K562 (cell line): ENCODE measurements around the gene SPINT3.

Source experiments
- BACH1 ChIP-seq: fragments of 200-800 bp; sonication (Bioruptor generic); IDR thresholded peaks from 2 replicates; pipeline ENCODE4 v1.6.1; 2016; ENCODE audit warnings: missing genetic modification characterization, missing compliant biosample characterization
- BRF2 ChIP-seq: IDR thresholded peaks from 3 replicates; pipeline ENCODE4 v1.6.1; 2011; ENCODE audit warnings: borderline replicate concordance, mild to moderate bottlenecking; ENCODE audit not compliant: insufficient read length, insufficient read depth
- CHD4 ChIP-seq: fragments of 200-600 bp; sonication (generic); IDR thresholded peaks from 3 replicates; pipeline ENCODE4 v1.6.1; 2012; ENCODE audit warnings: low read depth, mild to moderate bottlenecking, mixed read lengths, low read length, inconsistent platforms; ENCODE audit not compliant: insufficient read depth, insufficient replicate concordance, poor library complexity, severe bottlenecking
- CTCF ChIP-seq, 3 experiments: IDR thresholded peaks in 2 of 3; conservative IDR thresholded peaks in 1 of 3; 2 replicates each; pipeline ENCODE4 v1.5.1; 2011 to 2012; ENCODE audit warnings: low read length in 3 of 3, mild to moderate bottlenecking in 3 of 3, control low read depth in 2 of 3, improper control_type of control experiment in 1 of 3, inconsistent platforms in 1 of 3, low read depth in 1 of 3, mixed read lengths in 1 of 3, moderate library complexity in 1 of 3; ENCODE audit not compliant: insufficient read depth in 2 of 3
- MEIS2 ChIP-seq: fragments of 450-650 bp; IDR thresholded peaks from 2 replicates; pipeline ENCODE4 v1.6.1; 2014; ENCODE audit warnings: mild to moderate bottlenecking; ENCODE audit not compliant: partially characterized antibody
- MXI1 ChIP-seq: IDR thresholded peaks from 2 replicates; pipeline ENCODE4 v1.6.1; 2011; ENCODE audit warnings: low read depth, mild to moderate bottlenecking, improper control_type of control experiment, low read length
- POLR2AphosphoS5 ChIP-seq: IDR thresholded peaks from 2 replicates; pipeline ENCODE4 v1.6.1; 2011; ENCODE audit warnings: mild to moderate bottlenecking, low read depth, low read length, moderate library complexity; ENCODE audit not compliant: control insufficient read depth, insufficient read depth
- PPARD ChIP-seq: fragments of 250-450 bp; sonication (Bioruptor Pico); IDR thresholded peaks from 2 replicates; pipeline ENCODE4 v1.8.0; 2022; ENCODE audit warnings: inconsistent platforms, mild to moderate bottlenecking, moderate library complexity
- PRDM10 ChIP-seq: fragments of 450-650 bp; IDR thresholded peaks from 2 replicates; pipeline ENCODE4 v1.6.1; 2018; ENCODE audit not compliant: partially characterized antibody
- SMARCA5 ChIP-seq: fragments of 450-650 bp; IDR thresholded peaks from 2 replicates; pipeline ENCODE4 v1.6.1; 2016
- ZC3H11A ChIP-seq: IDR thresholded peaks from 2 replicates; pipeline ENCODE4 v1.6.1; 2012; ENCODE audit warnings: low read depth, low read length, improper control_type of control experiment

GRCh38 chr20:45503403-45503802 lies 12.0 kb downstream of the SPINT3 start:
- TF ChIP-seq BRF2 (no peak), CTCF (IDR thresholded peaks at IDR 0.05 in 2 of 3, conservative IDR thresholded peaks at IDR 0.05 in 1 of 3; ENCODE audit: insufficient read depth in 2 of 3, low read depth in 1 of 3, low read length in 3 of 3) (no peak), POLR2AphosphoS5 (no peak), MXI1 (no peak), MEIS2 (no peak), PRDM10 (no peak), SMARCA5 (no peak), CHD4 (no peak), PPARD (CRISPR knock-in tag) (no peak), BACH1 (tag) (no peak), ZC3H11A (no peak)
